NCI-H345 treated with DMSO at 0.1 percent for 48 hours (cell line): Measurements from ENCODE around the gene MRPS27.

Experiments used
- DNase-seq: peaks from one replicate; lab custom pipeline; 2025; ENCODE audit not compliant: unreplicated experiment; lab: John Stamatoyannopoulos, UW

The MRPS27 gene

GRCh38 chr5:72319976-72320752, at the start of gene MRPS27, which contains the start of gene PTCD2:
MRPS27 (minus strand) TSS chr5:72320240; CDS start chr5:72320221, 19 bp downstream.
PTCD2 (plus strand) TSS chr5:72320373; CDS start chr5:72320383, 10 bp downstream.
- DNase-seq: peak; percentile 89

DNA sequence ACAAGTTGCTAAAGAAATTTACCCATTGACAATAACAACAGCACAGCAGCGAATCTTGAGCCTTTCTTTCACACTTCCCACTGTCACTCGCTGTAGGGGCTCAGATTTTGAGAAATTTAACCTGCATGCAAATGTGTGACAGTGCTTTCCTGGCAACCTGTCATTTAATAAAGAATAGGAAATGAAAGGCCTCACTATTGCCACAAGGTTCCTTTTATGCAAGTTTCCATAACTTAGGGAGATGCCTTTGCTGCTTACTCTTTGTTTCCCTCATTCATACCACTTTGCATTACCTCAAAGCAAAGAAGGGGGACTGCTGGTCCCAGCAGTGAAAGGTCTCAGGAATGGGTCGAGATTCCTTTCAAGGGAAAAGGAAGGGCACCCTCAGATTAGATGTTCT, 49.7 kb upstream of the MRPS27 start:
- no peak for DNase-seq

GRCh38 chr5:72369301-72369700, 49.3 kb upstream of the MRPS27 start:
- no peak for DNase-seq

DNA sequence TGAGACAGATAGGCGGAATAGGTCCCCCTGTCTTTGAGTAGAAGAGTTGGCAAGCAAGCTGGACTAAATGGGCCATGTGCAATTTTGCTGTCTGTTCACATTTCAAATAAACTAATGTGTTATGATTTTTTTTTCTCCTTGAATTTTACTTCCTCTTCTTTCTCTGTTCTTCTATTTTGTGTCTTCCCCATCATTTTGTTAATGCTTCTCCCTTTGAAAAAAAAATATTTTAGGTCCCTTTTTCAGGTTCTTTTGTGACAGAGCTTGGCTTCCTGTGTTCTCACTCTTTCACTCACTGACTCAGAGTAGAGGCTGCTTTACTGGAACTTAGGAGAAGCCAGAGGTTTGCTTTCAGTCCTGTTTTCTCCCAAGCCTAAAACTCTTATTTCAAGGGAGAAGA, 48.2 kb upstream of the MRPS27 start:
- DNase-seq: no peak

DNA sequence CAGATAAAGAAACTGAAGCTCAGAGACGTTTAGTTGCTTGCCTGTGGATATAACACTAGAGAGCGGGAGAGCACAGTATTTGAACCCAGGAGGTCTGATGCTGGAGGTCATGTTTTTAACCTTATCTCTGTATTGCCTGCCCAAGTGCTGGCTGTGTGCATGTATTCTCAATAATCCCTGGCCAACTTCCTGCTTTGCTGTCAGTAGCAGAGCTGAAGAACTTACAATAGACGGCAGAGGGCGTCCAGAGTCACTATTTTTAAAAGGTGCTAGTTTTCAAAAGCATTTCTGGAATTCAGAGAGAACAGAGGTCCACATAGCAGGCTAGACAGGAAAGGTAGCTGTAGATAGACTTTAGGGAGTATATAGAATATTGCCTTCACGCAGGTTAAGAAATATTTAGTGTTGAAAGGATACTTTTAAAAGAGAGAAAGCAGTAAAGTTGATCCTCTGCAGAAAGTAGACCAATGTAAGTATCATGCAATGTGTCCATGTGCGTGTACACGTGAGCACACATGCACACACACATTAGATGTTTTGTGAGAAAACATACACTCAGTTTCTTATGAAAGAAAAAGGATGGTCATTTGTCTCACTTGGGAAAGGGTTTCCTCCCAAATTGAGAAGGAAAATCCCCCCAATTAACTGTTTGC, 46.4 kb upstream of the MRPS27 start:
- no peak for DNase-seq

DNA sequence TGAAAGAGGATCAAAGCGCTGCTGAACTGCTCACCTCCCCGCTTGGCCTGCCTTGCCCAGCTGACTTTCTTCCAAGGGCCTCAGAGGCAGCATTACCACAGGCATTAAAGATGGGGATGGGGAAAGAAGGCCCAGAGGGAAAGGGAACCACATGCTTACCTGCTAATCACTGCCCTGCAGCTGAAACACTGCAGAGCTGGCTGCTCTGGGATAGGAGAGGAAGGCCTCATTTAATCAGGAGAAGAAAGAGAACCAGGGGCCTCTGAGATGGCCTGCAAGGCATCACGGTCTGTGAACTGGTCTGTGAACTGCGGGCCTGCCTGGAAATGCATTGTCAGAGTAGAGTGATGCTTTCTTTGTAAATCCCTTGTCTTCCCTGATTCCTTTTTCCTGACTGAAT, 44.9 kb upstream of the MRPS27 start:
- DNase-seq: no peak

- DNase-seq: no peak
Measured at GRCh38 chr5:72364171-72364570, 44.1 kb upstream of the MRPS27 start.

- DNase-seq: no peak
Measured at GRCh38 chr5:72363166-72363802, 43.2 kb upstream of the MRPS27 start.

- DNase-seq: no peak
Measured at GRCh38 chr5:72359886-72360285, 39.8 kb upstream of the MRPS27 start.

- no peak for DNase-seq
Measured at GRCh38 chr5:72358925-72359324, 38.9 kb upstream of the MRPS27 start.

DNA sequence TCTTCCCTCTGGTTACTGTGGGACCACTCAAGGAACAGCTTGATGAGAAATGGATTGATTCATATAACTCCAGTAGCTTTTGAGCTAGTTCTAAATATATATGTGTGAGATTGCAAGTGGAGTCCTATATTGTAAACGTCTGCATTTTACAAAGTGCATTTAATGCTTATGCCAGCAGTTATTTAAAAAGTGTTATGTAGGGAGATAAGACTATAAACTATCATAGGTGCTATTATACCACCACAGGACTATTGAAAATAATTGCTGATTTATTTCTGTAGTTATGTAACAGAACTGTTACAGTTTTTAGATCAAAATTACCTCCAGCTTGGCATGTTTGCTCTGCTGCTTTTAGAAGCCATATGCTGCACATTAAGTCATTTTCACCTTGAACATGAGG, 36.3 kb upstream of the MRPS27 start:
- no peak for DNase-seq

DNA sequence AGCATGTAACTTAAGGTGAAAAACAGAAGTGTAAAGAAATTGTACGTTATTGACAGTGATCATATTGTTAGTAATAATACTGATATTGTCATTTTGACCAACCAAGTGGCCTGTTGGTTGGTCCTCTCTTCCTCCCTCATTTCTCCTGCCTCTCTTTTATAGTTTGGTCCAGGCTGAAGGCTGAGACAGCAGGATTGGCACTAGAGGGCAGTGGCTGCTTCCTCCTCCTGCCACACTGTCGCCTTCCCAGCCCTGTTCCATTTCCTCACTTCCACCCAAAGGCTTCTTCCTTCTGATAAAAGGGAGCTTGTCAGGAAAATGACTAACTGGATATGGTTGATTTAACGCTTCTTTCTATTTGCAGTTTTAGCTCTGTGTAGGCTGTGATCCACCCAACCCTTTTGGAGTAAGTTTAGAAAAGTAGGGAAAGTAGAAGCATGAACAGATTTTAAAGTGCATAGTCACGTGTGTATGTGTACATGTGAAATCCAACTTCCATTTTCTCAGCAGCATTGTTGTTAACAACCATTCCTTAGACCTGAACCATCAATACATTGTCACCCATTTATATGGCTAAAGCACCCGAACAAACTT, 35.8 kb upstream of the MRPS27 start:
- no peak for DNase-seq

DNA sequence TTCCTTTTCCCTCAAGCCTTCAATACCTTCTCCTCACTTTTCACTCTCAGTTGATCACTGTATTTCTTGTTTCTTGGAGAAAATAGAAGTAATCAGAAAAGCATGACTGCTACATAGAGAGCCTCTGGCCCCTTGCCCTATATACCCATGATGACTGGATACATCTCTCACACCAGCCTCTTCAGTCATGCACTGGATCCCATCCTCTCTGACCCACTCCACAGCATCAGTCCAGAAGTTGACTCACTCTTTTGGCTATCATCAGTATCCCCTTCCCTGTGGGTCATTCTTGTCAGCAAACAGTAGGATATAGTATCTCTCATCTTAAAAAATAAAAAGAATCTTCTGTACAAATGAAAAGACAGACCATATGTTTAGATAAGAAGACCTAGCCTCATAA, 33.0 kb upstream of the MRPS27 start:
- no peak for DNase-seq

DNA sequence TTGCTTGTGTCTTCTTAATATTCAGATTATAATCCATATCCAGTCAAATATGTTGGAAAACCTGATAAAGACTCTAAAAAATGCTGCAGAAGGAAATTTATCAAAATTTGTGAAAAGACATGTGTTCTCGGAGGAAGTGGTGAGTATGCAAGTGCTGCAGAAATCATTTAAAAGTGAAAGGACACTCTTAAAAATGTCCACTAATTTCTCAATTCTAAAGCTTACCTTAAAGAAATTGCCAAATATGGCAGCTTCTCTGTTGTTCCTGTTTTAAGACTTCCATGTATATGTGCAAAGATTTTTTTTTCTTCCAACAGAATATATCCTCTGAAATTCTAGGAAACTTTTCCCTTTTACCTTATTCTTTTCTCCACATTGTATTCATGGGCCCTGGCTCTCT, 32.6 kb upstream of the MRPS27 start:
- no peak for DNase-seq

- no peak for DNase-seq
Measured at GRCh38 chr5:72351376-72351775, 31.3 kb upstream of the MRPS27 start.

DNA sequence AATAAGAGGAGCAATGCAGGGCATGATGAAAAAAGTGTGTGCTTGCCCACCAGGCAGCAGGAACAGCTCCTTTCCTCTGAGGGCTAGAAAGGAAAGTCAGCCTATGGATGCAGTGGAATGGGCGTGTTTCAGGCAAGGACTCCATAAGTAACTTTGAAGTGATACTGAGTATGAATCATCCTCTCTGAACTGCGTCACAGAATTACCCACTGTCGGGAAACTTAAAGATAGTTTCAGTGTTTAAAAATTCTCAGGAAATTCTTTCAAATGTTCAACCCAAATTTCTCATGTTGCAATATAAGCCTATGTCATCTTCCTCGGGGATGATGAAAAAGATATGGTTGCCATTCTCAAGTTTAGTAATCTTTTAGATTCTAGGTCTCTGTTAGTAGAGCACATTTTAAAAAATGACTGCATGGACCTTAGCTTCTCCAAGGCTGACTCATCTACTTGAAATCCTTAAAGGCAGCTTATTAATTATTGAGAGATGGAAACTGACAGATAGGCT, 27.8 kb upstream of the MRPS27 start:
- no peak for DNase-seq

DNA sequence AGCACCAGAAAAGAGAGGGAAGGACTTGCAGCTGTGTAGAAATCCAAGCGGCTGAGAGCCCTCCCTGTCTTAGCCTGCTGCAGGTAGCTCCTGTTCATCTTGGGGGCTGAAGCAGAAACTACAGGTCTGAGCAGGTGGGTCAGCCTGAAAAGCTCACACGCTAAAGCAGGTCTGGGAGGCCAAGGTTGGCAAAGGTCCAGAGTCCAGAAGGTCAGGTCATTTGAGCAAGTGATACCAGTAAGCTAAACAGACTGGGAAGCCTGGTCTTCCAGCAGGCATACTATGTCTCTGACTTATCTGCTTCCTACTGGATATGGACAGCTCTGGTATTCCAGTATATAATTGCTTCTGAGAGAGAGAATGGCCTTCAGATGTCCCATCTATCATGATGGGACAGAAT, 26.4 kb upstream of the MRPS27 start:
- no peak for DNase-seq

- DNase-seq: no peak
Measured at GRCh38 chr5:72338689-72339209, 18.7 kb upstream of the MRPS27 start.

GRCh38 chr5:72337159-72337558, 17.1 kb upstream of the MRPS27 start:
- no peak for DNase-seq

DNA sequence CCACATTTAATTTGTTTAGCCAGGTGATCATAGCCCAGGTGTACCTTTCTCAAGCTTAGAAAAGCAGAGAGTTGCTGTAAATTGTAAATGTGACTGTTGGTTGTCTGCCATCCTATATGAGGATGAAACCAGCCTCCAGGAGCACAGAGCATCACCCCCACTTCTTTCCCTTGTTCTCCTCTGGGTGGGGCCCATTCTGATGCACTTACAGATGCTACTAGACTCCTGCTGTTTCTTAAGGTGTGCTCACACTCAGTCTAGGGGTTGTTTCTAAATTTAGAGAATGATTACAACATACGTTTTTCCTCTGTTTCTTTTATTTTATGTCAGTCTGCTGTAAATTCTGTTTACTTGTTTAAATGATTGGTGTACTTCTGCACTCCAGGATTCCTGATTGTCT, 10.7 kb upstream of the MRPS27 start:
- peak; percentile 7 for DNase-seq

GRCh38 chr5:72328172-72328571, 8.1 kb upstream of the MRPS27 start:
- peak; percentile 71 for DNase-seq
